Measurements from ENCODE around the gene OBSCN. TPM values are rescaled to one million over a fixed set of nuclear protein-coding genes. Genes with fewer than 3 reads are reported as not detected.

The OBSCN gene
- total RNA-seq, 1 donor from 2014 or later = 316 TPM

- no peak for ATAC-seq (ENCODE audit: poor library complexity)
- no peak for DNase-seq
- intact Hi-C loops (cut with DNase I) = no loop called here
Measured at GRCh38 chr1:228280961-228281591, 73.2 kb downstream of the OBSCN start.

GRCh38 chr1:228281631-228282328 is 73.9 kb downstream of the OBSCN start:
- intact Hi-C loops (cut with DNase I) = no loop called here
- ATAC-seq (ENCODE audit: poor library complexity) = no peak
- no peak for DNase-seq

GRCh38 chr1:228282329-228283042 is 74.6 kb downstream of the OBSCN start:
- ATAC-seq (ENCODE audit: poor library complexity) (no peak), DNase-seq (no peak)
- intact Hi-C loops (cut with DNase I) = no loop called here

- intact Hi-C loops (cut with DNase I) = no loop called here
- DNase-seq (peak; percentile 27), ATAC-seq (ENCODE audit: poor library complexity) (no peak)
Measured at GRCh38 chr1:228283043-228283371, 75.2 kb downstream of the OBSCN start.

GRCh38 chr1:228283476-228284147 is 75.8 kb downstream of the OBSCN start:
- peak; percentile 35 for DNase-seq
- no peak for ATAC-seq (ENCODE audit: poor library complexity)

GRCh38 chr1:228284148-228284495 is 76.3 kb downstream of the OBSCN start:
- ATAC-seq (ENCODE audit: poor library complexity) (no peak), DNase-seq (no peak)

More at GRCh38 chr1:228283476-228284147, 75.8 kb downstream of the OBSCN start:
- intact Hi-C loops (cut with DNase I) = no loop called here

GRCh38 chr1:228284521-228284920 is 76.7 kb downstream of the OBSCN start:
- DNase-seq (no peak), ATAC-seq (ENCODE audit: poor library complexity) (no peak)
- intact Hi-C loops (cut with DNase I) = no loop called here

More at GRCh38 chr1:228284148-228284495, 76.3 kb downstream of the OBSCN start:
- intact Hi-C loops (cut with DNase I) = no loop called here

- ATAC-seq (ENCODE audit: poor library complexity) (no peak), DNase-seq (no peak)
- intact Hi-C loops (cut with DNase I) = no loop called here
Measured at GRCh38 chr1:228285661-228286504, 78.0 kb downstream of the OBSCN start.

- intact Hi-C loops (cut with DNase I) = no loop called here
- ATAC-seq (ENCODE audit: poor library complexity) (no peak), DNase-seq (peak; percentile 32)
Measured at GRCh38 chr1:228286505-228287417, 78.9 kb downstream of the OBSCN start.

GRCh38 chr1:228287541-228288425 is 79.9 kb downstream of the OBSCN start:
- ATAC-seq (ENCODE audit: poor library complexity) (no peak), DNase-seq (peak; percentile 32)
- intact Hi-C loops (cut with DNase I) = no loop called here

- no peak for ATAC-seq (ENCODE audit: poor library complexity)
- intact Hi-C loops (cut with DNase I) = no loop called here
- peak; percentile 27 for DNase-seq
Measured at GRCh38 chr1:228288536-228289238, 80.8 kb downstream of the OBSCN start.

GRCh38 chr1:228289239-228289849 is 81.5 kb downstream of the OBSCN start:
- ATAC-seq (ENCODE audit: poor library complexity) = no peak
- intact Hi-C loops (cut with DNase I) = no loop called here
- peak; percentile 18 for DNase-seq

GRCh38 chr1:228289996-228290881 is 82.4 kb downstream of the OBSCN start:
- DNase-seq (peak; percentile 33), ATAC-seq (ENCODE audit: poor library complexity) (no peak)
- intact Hi-C loops (cut with DNase I) = no loop called here

- DNase-seq = peak; percentile 25
- ATAC-seq (ENCODE audit: poor library complexity) = no peak
Measured at GRCh38 chr1:228291906-228292608, 84.2 kb downstream of the OBSCN start.

More at GRCh38 chr1:228291906-228292608, 84.2 kb downstream of the OBSCN start:
- intact Hi-C loops (cut with DNase I) = no loop called here

Measured in Right ventricle myocardium superior (tissue), 1 donor.